GM12878 (cell line): ENCODE results near the gene DELE1. TPM values are rescaled to one million over a fixed set of nuclear protein-coding genes. Genes with fewer than 3 reads are reported as not detected.

Experiments
- ATAC-seq: fragments of 200-7000 bp; cut with Tn5 transposase; 3 replicates; pipeline ENCODE4 v1.9.1; 2020; ENCODE audit warnings: mild to moderate bottlenecking, moderate library complexity
- BruUV-seq: library from RNA; stranded (reverse); fragments of 400-500 nt; replicated peaks from 2 replicates; lab custom pipeline; 2021; lab: Mats Ljungman, UMichigan
- CTCF ChIA-PET: fragments of 300-600 bp; sonication (Branson Sonifier 250); formaldehyde crosslinking; extraction: SDS; loops from one replicate; lab custom pipeline; 2021; ENCODE audit warnings: inconsistent platforms; lab: Yijun Ruan, JAX
- POLR2A ChIA-PET: fragments of 350-600 bp; formaldehyde crosslinking; extraction: SDS; loops from one replicate; lab custom pipeline; 2021; ENCODE audit warnings: inconsistent platforms; lab: Charles Lee
- RAD21 ChIA-PET: fragments of 300-600 bp; sonication (Branson Sonifier 250); formaldehyde crosslinking; loops from one replicate; lab custom pipeline; 2023; ENCODE audit warnings: antibody characterized with exemption; ENCODE audit not compliant: unreplicated experiment; lab: Charles Lee
- SMC1A ChIA-PET: fragments of 300-600 bp; sonication (Branson Sonifier 250); formaldehyde crosslinking; loops from one replicate; lab custom pipeline; 2023; ENCODE audit not compliant: unreplicated experiment, uncharacterized antibody; lab: Charles Lee
- DNase-seq: peaks from one replicate; pipeline ENCODE4 v3.0.0-alpha.2; 2011; ENCODE audit warnings: low read depth, low spot score
- FAIRE-seq: peaks from 3 replicates; lab custom pipeline; 2011; peaks lifted over from hg19 to GRCh38; lab: Jason Lieb, UNC
- H2AFZ ChIP-seq: 2 replicates; pipeline ENCODE4 v1.6.0; 2011; ENCODE audit warnings: low read depth, low read length, control low read depth; ENCODE audit not compliant: control insufficient read depth
- H3K27ac ChIP-seq: 2 replicates; pipeline ENCODE4 v1.5.1; 2011; ENCODE audit warnings: control low read depth; ENCODE audit not compliant: control insufficient read depth, insufficient read depth
- H3K27me3 ChIP-seq, 2 experiments: replicated peaks in 1 of 2; 2 replicates each; pipeline versions ENCODE4 v1.6.0 to v1.6.1; 2011; ENCODE audit warnings: low read length in 1 of 2; ENCODE audit not compliant: control insufficient read depth in 2 of 2, insufficient read depth in 2 of 2
- H3K36me3 ChIP-seq, 2 experiments: 2 replicates each; pipeline ENCODE4 v1.5.1; 2011; ENCODE audit warnings: low read length in 1 of 2; ENCODE audit not compliant: control insufficient read depth in 2 of 2, insufficient read depth in 2 of 2
- H3K4me1 ChIP-seq: 2 replicates; pipeline ENCODE4 v1.6.1; 2011; ENCODE audit warnings: mild to moderate bottlenecking, low read length, moderate library complexity, mixed read lengths; ENCODE audit not compliant: control insufficient read depth, insufficient read depth
- H3K4me2 ChIP-seq: 2 replicates; pipeline ENCODE4 v1.6.0; 2011; ENCODE audit warnings: control low read depth; ENCODE audit not compliant: control insufficient read depth, insufficient read depth
- H3K4me3 ChIP-seq: fragments of 200-600 bp; sonication (generic); 2 replicates; pipeline ENCODE4 v1.5.1; 2016
- H3K79me2 ChIP-seq: 2 replicates; pipeline ENCODE4 v1.6.0; 2011; ENCODE audit warnings: low read length; ENCODE audit not compliant: control insufficient read depth, insufficient read depth
- H3K9ac ChIP-seq: 2 replicates; pipeline ENCODE4 v1.8.0; 2011; ENCODE audit warnings: low read length, control low read depth, mixed read lengths; ENCODE audit not compliant: control insufficient read depth, insufficient read depth
- H3K9me3 ChIP-seq: replicated peaks from 3 replicates; pipeline ENCODE4 v1.5.1; 2011; ENCODE audit warnings: mild to moderate bottlenecking, low read length; ENCODE audit not compliant: control insufficient read depth, insufficient read depth
- H4K20me1 ChIP-seq: 2 replicates; pipeline ENCODE4 v1.6.0; 2011; ENCODE audit not compliant: control insufficient read depth, insufficient read depth
- E4F1 ChIP-seq: fragments of 450-650 bp; IDR thresholded peaks from 2 replicates; pipeline ENCODE4 v1.6.1; 2018; ENCODE audit warnings: borderline replicate concordance, mild to moderate bottlenecking; ENCODE audit not compliant: partially characterized antibody
- IRF3 ChIP-seq: fragments of 450-650 bp; IDR thresholded peaks from 2 replicates; pipeline ENCODE4 v1.6.1; 2014; ENCODE audit warnings: mild to moderate bottlenecking
- MEF2A ChIP-seq: IDR thresholded peaks from 2 replicates; pipeline ENCODE4 v1.6.1; 2011; ENCODE audit warnings: low read depth, mild to moderate bottlenecking, low read length, moderate library complexity; ENCODE audit not compliant: insufficient read depth
- MEF2B ChIP-seq: fragments of 450-650 bp; IDR thresholded peaks from 2 replicates; pipeline ENCODE4 v1.6.1; 2018; ENCODE audit warnings: mild to moderate bottlenecking, moderate library complexity; ENCODE audit not compliant: partially characterized antibody, poor library complexity, severe bottlenecking
- MTA2 ChIP-seq: fragments of 450-650 bp; IDR thresholded peaks from 2 replicates; pipeline ENCODE4 v1.6.1; 2016; ENCODE audit warnings: low read depth, mild to moderate bottlenecking, moderate library complexity
- RFX5 ChIP-seq: IDR thresholded peaks from 2 replicates; pipeline ENCODE4 v1.6.1; 2011; ENCODE audit warnings: low read depth, low read length, improper control_type of control experiment
- SIN3A ChIP-seq: IDR thresholded peaks from 2 replicates; pipeline ENCODE4 v1.6.1; 2012; ENCODE audit warnings: low read depth, low read length, improper control_type of control experiment
- SPI1 ChIP-seq: IDR thresholded peaks from 2 replicates; pipeline ENCODE4 v1.6.1; 2011; ENCODE audit warnings: low read depth, mild to moderate bottlenecking, low read length, moderate library complexity, borderline replicate concordance; ENCODE audit not compliant: insufficient read depth
- SRF ChIP-seq, 2 experiments: IDR thresholded peaks; 2 replicates each; pipeline ENCODE4 v1.6.1; 2011; ENCODE audit warnings: low read depth in 2 of 2, low read length in 2 of 2, mild to moderate bottlenecking in 1 of 2, moderate library complexity in 1 of 2
- USF1 ChIP-seq: IDR thresholded peaks from 2 replicates; pipeline ENCODE4 v1.6.1; 2011; ENCODE audit warnings: borderline replicate concordance, low read depth, mild to moderate bottlenecking, moderate library complexity, mixed read lengths, low read length; ENCODE audit not compliant: insufficient read depth; ENCODE audit errors: extremely low read length
- ZNF274 ChIP-seq: IDR thresholded peaks from one replicate; pipeline ENCODE4 v1.8.0; 2011; ENCODE audit not compliant: insufficient read length, insufficient read depth
- WGBS: methylation state at CpG from one replicate; pipeline ENCODE4 v1.1.6; 2016; ENCODE audit warnings: low lambda C conversion rate; ENCODE audit not compliant: insufficient replicate concordance, insufficient coverage; ENCODE audit errors: missing lambda C conversion rate; 5-methylcytosine and 5-hydroxymethylcytosine counted together
- in situ Hi-C: fragments of 300-500 bp; cut with MboI; formaldehyde crosslinking; loops from 9 replicates; pipeline ENCODE4 v1.14.3; 2018; ENCODE audit warnings: mixed read lengths
- intact Hi-C: fragments of 100-400 bp; cut with micrococcal nuclease; formaldehyde crosslinking; loops from one replicate; pipeline ENCODE4 v1.14.2; 2022; ENCODE audit not compliant: unreplicated experiment
- polyA plus RNA-seq, 11 experiments: library from polyadenylated mRNA; depleted of rRNA in 4 of 11; unstranded in 6 of 11; stranded (reverse) in 5 of 11; fragments of >200 nt; fragmentation: Nextera tagmentation in 4 of 11; fragmentation: Illumina TruSeq in 1 of 11; extraction: Ambion mirVana in 4 of 11; extraction: Trizol in 1 of 11; gene quantifications; 1 replicate in 1 of 11; 2 replicates in 10 of 11; pipeline versions ENCODE4 v1.2.1 to v1.2.3, GENCODE V29; 2011 to 2016; ENCODE audit warnings: inconsistent platforms in 2 of 11, missing spikeins in 2 of 11, low read depth in 1 of 11
- total RNA-seq, 4 experiments: library from RNA; depleted of rRNA in 3 of 4; stranded (reverse); fragments of >200 nt in 3 of 4; fragmentation: Illumina TruSeq in 1 of 4; extraction: Trizol in 1 of 4; gene quantifications; 2 replicates each; pipeline versions ENCODE4 v1.2.1 to v1.2.3, GENCODE V29; 2013 to 2021
- TF ChIP-seq, protein P1 (sequence below): IDR thresholded peaks from 2 replicates; pipeline ENCODE4 v1.6.1; 2011; ENCODE audit warnings: borderline replicate concordance, low read depth, mild to moderate bottlenecking, moderate library complexity, low read length; ENCODE audit not compliant: insufficient read depth, poor library complexity, severe bottlenecking
- TF ChIP-seq, protein P2 (sequence below): fragments of 450-650 bp; conservative IDR thresholded peaks from 2 replicates; pipeline ENCODE4 v1.6.1; 2017; ENCODE audit warnings: mild to moderate bottlenecking, moderate library complexity

Gene DELE1
- total and polyA plus RNA-seq, 10 of the 15 experiments (the other 5 are each of a cell fraction or from before 2014, with no cell fraction given): 18.9 to 71.4 (median 47.6) TPM

GRCh38 chr5:141873933-141874261 is 49.8 kb upstream of the DELE1 start:
- Histone ChIP-seq H3K9ac (no peak overlapping the region), H3K4me2 (no peak overlapping the region), H3K27me3 (peaks cover 22 to 26% of the 10 kb centered on the region in 2 experiments), H3K79me2 (no peaks in the 10 kb centered on the region), H2AFZ (no peak overlapping the region), H4K20me1 (0 out of 2 replicates have a peak, but pooled peaks cover 3% of the 10 kb centered on the region), H3K4me3 (no peak overlapping the region), H3K27ac (no peak overlapping the region), H3K4me1 (peaks cover 5% of the 10 kb centered on the region), H3K9me3 (no peaks in the 10 kb centered on the region), H3K36me3 (no peaks in the 10 kb centered on the region)
- POLR2A ChIA-PET: no interaction called here
- ATAC-seq (no peak), DNase-seq (no peak), FAIRE-seq (no peak)
- RAD21 ChIA-PET: no interaction called here
- TF ChIP-seq ZNF274 (no peak), IRF3 (no peak), MTA2 (no peak), MEF2B (no peak), E4F1 (no peak), RFX5 (no peak), SIN3A (no peak), SRF (IDR thresholded peaks at IDR 0.05; ENCODE audit: low read depth in 2 of 2, low read length in 2 of 2) (no peak), MEF2A (no peak), SPI1 (no peak), USF1 (no peak)
- TF ChIP-seq, protein P1, sequence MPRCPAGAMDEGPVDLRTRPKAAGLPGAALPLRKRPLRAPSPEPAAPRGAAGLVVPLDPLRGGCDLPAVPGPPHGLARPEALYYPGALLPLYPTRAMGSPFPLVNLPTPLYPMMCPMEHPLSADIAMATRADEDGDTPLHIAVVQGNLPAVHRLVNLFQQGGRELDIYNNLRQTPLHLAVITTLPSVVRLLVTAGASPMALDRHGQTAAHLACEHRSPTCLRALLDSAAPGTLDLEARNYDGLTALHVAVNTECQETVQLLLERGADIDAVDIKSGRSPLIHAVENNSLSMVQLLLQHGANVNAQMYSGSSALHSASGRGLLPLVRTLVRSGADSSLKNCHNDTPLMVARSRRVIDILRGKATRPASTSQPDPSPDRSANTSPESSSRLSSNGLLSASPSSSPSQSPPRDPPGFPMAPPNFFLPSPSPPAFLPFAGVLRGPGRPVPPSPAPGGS: no peak
- TF ChIP-seq, protein P2, sequence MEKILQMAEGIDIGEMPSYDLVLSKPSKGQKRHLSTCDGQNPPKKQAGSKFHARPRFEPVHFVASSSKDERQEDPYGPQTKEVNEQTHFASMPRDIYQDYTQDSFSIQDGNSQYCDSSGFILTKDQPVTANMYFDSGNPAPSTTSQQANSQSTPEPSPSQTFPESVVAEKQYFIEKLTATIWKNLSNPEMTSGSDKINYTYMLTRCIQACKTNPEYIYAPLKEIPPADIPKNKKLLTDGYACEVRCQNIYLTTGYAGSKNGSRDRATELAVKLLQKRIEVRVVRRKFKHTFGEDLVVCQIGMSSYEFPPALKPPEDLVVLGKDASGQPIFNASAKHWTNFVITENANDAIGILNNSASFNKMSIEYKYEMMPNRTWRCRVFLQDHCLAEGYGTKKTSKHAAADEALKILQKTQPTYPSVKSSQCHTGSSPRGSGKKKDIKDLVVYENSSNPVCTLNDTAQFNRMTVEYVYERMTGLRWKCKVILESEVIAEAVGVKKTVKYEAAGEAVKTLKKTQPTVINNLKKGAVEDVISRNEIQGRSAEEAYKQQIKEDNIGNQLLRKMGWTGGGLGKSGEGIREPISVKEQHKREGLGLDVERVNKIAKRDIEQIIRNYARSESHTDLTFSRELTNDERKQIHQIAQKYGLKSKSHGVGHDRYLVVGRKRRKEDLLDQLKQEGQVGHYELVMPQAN: no peak
- in situ Hi-C loops: no loop called here
- intact Hi-C loops: loop anchor here (10.0 kb wide), 1 partner anchor 271 kb away; no protein-coding TSS in a partner anchor
- BruUV-seq: no TSS peak
- SMC1A ChIA-PET: no interaction called here
- CTCF ChIA-PET: no interaction called here
- WGBS: 45% methylated on average over 3 of the region's 3 CpGs
